ENCODE data around the gene SLC25A29. TPM values are rescaled to one million over a fixed set of nuclear protein-coding genes. Genes with fewer than 3 reads are reported as not detected.

SLC25A29 gene
- total and polyA plus RNA-seq, 2 of the 4 experiments (the other 2 are of a cell fraction), result 6.5 to 37.7 TPM

- TF ChIP-seq CEBPB (IDR thresholded peaks at IDR 0.05; ENCODE audit: low read depth, low read length) (no peak), BHLHE40 (IDR thresholded peaks at IDR 0.05; ENCODE audit: low read depth, low read length) (no peak), RCOR1 (IDR thresholded peaks at IDR 0.05; ENCODE audit: insufficient replicate concordance, low read length) (no peak)
Observed at GRCh38 chr14:100285021-100285912, 21.0 kb downstream of the SLC25A29 start (continued).

Measured in IMR-90 (cell line).